GM23338 (cell line): ENCODE data around the gene FAM237B. TPM values are rescaled to one million over a fixed set of nuclear protein-coding genes. Genes with fewer than 3 reads are reported as not detected.
A peak's percentile ranks its signal among the peaks of the same experiment; 100 is the strongest.

Experiments
- ATAC-seq: fragments of 200-7000 bp; cut with Tn5 transposase; 3 replicates; pipeline ENCODE4 v1.9.1; 2020
- DNase-seq: peaks from one replicate; pipeline ENCODE4 v3.0.0-alpha.2; 2015; ENCODE audit warnings: low spot score
- H2AFZ ChIP-seq: fragments of 200-600 bp; sonication (generic); 2 replicates; pipeline ENCODE4 v1.8.0; 2016; ENCODE audit warnings: antibody characterized with exemption, mild to moderate bottlenecking, moderate library complexity
- H3F3A ChIP-seq: fragments of 200-600 bp; sonication (generic); replicated peaks from 2 replicates; pipeline ENCODE4 v1.8.0; 2017; ENCODE audit warnings: antibody characterized with exemption, mixed run types, low read depth
- H3K27ac ChIP-seq: fragments of 200-600 bp; sonication (generic); 2 replicates; pipeline ENCODE4 v1.6.1; 2016; ENCODE audit warnings: low read depth
- H3K27me3 ChIP-seq: fragments of 200-600 bp; sonication (generic); 2 replicates; pipeline ENCODE4 v1.8.0; 2016; ENCODE audit warnings: mild to moderate bottlenecking, mixed run types, moderate library complexity; ENCODE audit not compliant: insufficient read depth
- H3K36me3 ChIP-seq: fragments of 200-600 bp; sonication (generic); 2 replicates; pipeline ENCODE4 v1.8.0; 2016; ENCODE audit warnings: mild to moderate bottlenecking; ENCODE audit not compliant: insufficient read depth
- H3K4me1 ChIP-seq: fragments of 200-600 bp; sonication (generic); 2 replicates; pipeline ENCODE4 v1.8.0; 2016; ENCODE audit warnings: mild to moderate bottlenecking, moderate library complexity; ENCODE audit not compliant: insufficient read depth
- H3K4me2 ChIP-seq: fragments of 200-600 bp; sonication (generic); 2 replicates; pipeline ENCODE4 v1.7.1; 2017; ENCODE audit warnings: mixed run types
- H3K4me3 ChIP-seq: fragments of 200-600 bp; sonication (generic); 2 replicates; pipeline ENCODE4 v1.6.1; 2016; ENCODE audit warnings: mixed run types
- H3K79me2 ChIP-seq: fragments of 200-600 bp; sonication (generic); replicated peaks from 2 replicates; pipeline ENCODE4 v1.8.0; 2017; ENCODE audit warnings: mild to moderate bottlenecking; ENCODE audit not compliant: insufficient read depth
- H3K9me2 ChIP-seq: fragments of 200-600 bp; sonication (generic); 2 replicates; pipeline ENCODE4 v1.8.0; 2017; ENCODE audit not compliant: insufficient read depth
- H4K20me1 ChIP-seq: fragments of 200-600 bp; sonication (generic); replicated peaks from 2 replicates; pipeline ENCODE4 v1.8.0; 2017; ENCODE audit warnings: mild to moderate bottlenecking; ENCODE audit not compliant: insufficient read depth
- H3K27ac Mint-ChIP-seq: 2 replicates; pipeline ENCODE4 v1.8.0; 2020; ENCODE audit warnings: inconsistent platforms, mild to moderate bottlenecking, moderate library complexity, mixed read lengths
- H3K27me3 Mint-ChIP-seq: 3 replicates; pipeline ENCODE4 v1.8.0; 2022; ENCODE audit warnings: low read depth, mild to moderate bottlenecking, moderate library complexity, mixed read lengths, inconsistent platforms; ENCODE audit not compliant: insufficient read depth, poor library complexity
- H3K36me3 Mint-ChIP-seq: 3 replicates; pipeline ENCODE4 v1.8.0; 2021; ENCODE audit warnings: low read depth, mild to moderate bottlenecking, inconsistent platforms, moderate library complexity, mixed read lengths
- H3K4me1 Mint-ChIP-seq: 3 replicates; pipeline ENCODE4 v1.8.0; 2020; ENCODE audit warnings: mild to moderate bottlenecking, inconsistent platforms, mixed read lengths
- H3K4me3 Mint-ChIP-seq: 3 replicates; pipeline ENCODE4 v1.8.0; 2021; ENCODE audit warnings: moderate library complexity, mild to moderate bottlenecking, inconsistent platforms, mixed read lengths
- H3K9me3 Mint-ChIP-seq: 3 replicates; pipeline ENCODE4 v1.8.0; 2020; ENCODE audit warnings: moderate library complexity, mild to moderate bottlenecking, inconsistent platforms, mixed read lengths
- CTCF ChIP-seq, 2 experiments: fragments of 200-600 bp in 1 of 2; sonication (generic) in 1 of 2; conservative IDR thresholded peaks; 2 replicates each; pipeline versions ENCODE4 v1.5.1 to v1.6.1; 2016 to 2017; ENCODE audit warnings: antibody characterized with exemption in 2 of 2, low read depth in 2 of 2, mild to moderate bottlenecking in 2 of 2, moderate library complexity in 1 of 2
- REST ChIP-seq: IDR thresholded peaks from one replicate; pipeline ENCODE4 v1.6.1; 2018; ENCODE audit warnings: antibody characterized with exemption; ENCODE audit not compliant: unreplicated experiment
- ZNF462 ChIP-seq: fragments of 250-450 bp; sonication (Bioruptor Pico); IDR thresholded peaks from 2 replicates; pipeline ENCODE4 v1.5.0; 2020; ENCODE audit warnings: mild to moderate bottlenecking, moderate library complexity
- polyA plus RNA-seq: library from polyadenylated mRNA; unstranded; fragments of >200 nt; fragmentation: Nextera tagmentation; extraction: Ambion mirVana; gene quantifications from 2 replicates; pipeline ENCODE4 v1.2.1, GENCODE V29; 2016
- total RNA-seq: library from RNA; depleted of rRNA; stranded (reverse); fragments of >200 nt; shearing (Covaris generic); gene quantifications from 2 replicates; pipeline ENCODE4 v1.2.3, GENCODE V29; 2014

The FAM237B gene
- total and polyA plus RNA-seq, 2 experiments from 2014 or later: 0.07 to 0.13 TPM

- TF ChIP-seq REST: no peak
Observed at GRCh38 chr7:90313907-90314306, 7.2 kb downstream of the FAM237B start (continued).

GRCh38 chr7:90312745-90313144, 8.4 kb downstream of the FAM237B start:
- Histone ChIP-seq H4K20me1 (no peaks in the 10 kb centered on the region), H3K27me3 (no peaks in the 10 kb centered on the region), H3K36me3 (no peaks in the 10 kb centered on the region), H3K4me2 (no peak overlapping the region), H3F3A (no peaks in the 10 kb centered on the region), H3K9me2 (no peaks in the 10 kb centered on the region), H3K79me2 (no peaks in the 10 kb centered on the region), H3K4me1 (no peaks in the 10 kb centered on the region), H3K27ac (no peak overlapping the region), H3K4me3 (no peak overlapping the region), H2AFZ (no peak overlapping the region)
- ATAC-seq (no peak; the same call in 2 of the 3 replicates), DNase-seq (peak; percentile 20)
- Mint-ChIP-seq H3K27ac (no peak overlapping the region), H3K27me3 (no peaks in the 10 kb centered on the region), H3K36me3 (no peaks in the 10 kb centered on the region), H3K4me1 (0 out of 3 replicates have a peak, but pooled peaks cover 2% of the 10 kb centered on the region), H3K4me3 (no peak overlapping the region), H3K9me3 (no peaks in the 10 kb centered on the region)
- peak; percentile 48 to 53; a peak in 3 of 4 replicates for TF ChIP-seq CTCF (conservative IDR thresholded peaks at IDR 0.05; ENCODE audit: low read depth in 2 of 2)
- no peak for TF ChIP-seq ZNF462 (CRISPR knock-in tag)
